HG03558 (cell line): ENCODE measurements around the gene TANGO2.

Experiments used
- ATAC-seq: cut with Tn5 transposase; IDR thresholded peaks from one replicate; pipeline ENCODE4 v1.9.1; 2021; ENCODE audit warnings: moderate number of reproducible peaks; ENCODE audit not compliant: unreplicated experiment; ENCODE audit errors: extremely low read depth

TANGO2 gene

GRCh38 chr22:20024650-20025397 lies 3.9 kb downstream of the TANGO2 start:
- no peak for ATAC-seq

- ATAC-seq: no peak
Observed at GRCh38 chr22:20025401-20026203, 4.7 kb downstream of the TANGO2 start.

DNA sequence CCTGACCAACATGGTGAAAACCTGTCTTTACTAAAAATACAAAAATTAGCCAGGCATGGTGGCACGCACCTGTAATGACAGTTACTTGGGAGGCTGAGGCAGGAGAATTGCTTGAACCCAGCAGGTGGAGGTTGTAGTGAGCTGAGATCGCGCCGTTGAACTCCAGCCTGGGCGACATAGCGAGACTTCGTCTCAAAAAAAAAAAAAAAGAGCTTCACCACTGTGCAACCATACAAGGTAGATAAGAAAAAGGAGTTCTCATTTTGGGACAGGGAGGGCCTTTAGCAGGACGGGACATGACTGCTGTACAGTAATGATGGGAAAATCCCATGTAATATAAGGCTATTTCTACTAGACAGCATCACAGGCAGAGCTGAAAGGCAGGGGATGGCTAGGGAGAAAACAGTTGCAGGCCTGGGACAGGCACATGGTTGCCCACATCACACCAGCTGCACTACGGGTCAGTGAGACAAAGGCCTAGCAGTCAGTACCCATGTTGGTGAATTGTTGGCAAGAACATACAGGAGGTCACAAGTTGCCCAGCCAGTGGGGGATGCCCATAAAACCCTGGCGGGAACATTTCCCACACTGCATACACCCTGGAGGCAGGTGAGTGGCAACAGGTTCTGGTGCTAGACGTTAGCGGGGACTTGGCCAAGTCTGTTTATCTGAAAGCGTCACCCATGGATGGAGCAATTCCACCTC lies 5.4 kb downstream of the TANGO2 start:
- ATAC-seq: no peak

DNA sequence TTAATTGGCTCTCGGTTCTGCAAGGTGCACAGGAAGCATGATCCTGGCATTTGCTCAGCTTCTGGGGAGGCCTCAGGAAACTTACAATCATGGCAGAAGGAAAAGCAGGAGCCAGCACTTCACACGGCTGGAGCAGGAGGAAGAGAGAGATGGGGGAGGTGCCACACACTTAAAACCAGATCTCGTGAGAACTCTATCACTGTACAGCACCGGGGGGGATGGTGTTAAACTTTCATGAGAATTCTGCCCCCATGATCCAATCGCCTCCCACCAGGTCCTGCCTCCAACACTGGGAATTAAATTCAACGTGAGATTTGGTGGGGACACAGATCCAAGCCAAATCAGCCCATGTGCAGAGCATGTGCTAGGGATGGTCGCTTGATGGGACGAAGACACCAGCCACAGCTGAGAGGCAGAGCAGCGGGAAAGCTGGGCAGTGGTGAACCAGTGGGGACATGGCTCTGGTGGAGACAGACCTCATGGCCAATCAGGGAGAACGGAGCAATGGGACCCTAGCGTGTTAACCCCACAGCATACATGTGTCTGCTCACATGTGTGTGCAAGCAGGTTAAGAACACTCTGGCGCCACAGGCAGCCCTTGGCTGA lies 6.2 kb downstream of the TANGO2 start:
- ATAC-seq: no peak

- no peak for ATAC-seq
Observed at GRCh38 chr22:20027966-20028854, 7.3 kb downstream of the TANGO2 start.

- ATAC-seq: no peak
Observed at GRCh38 chr22:20028855-20029549, 8.1 kb downstream of the TANGO2 start.

GRCh38 chr22:20029550-20030225 lies 8.8 kb downstream of the TANGO2 start:
- no peak for ATAC-seq

GRCh38 chr22:20031732-20032406 lies 11.0 kb downstream of the TANGO2 start:
- no peak for ATAC-seq

DNA sequence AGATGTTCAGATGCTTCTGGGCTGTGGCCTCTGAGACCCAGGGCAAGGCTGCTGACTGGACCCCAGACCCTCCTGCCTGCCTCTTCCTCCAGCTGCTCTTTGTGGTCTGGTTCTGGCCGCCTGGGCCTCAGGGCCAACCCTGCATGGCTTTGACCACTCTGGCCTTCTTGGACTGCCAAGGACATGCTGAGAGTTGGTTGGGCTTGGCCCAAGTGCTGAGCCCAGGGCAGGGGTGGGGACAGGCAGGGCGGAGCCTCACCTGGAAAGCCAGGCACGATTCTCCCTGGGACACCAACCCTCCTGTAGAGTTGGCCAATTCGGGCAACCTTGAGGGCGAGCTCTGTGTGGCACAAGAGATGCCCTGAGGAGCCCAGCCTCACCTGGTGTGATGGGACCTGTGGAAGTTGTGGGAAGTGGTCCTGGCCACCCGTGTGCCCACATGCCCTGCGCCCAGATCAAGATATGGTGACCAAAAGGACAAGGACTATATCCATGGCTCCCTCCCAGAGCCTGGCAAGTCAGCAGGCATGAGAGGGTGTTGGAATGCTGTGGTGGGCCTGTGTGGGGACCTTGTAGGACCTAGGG lies 11.6 kb downstream of the TANGO2 start:
- no peak for ATAC-seq

GRCh38 chr22:20033045-20033706 lies 12.3 kb downstream of the TANGO2 start:
- no peak for ATAC-seq

- no peak for ATAC-seq
Observed at GRCh38 chr22:20034143-20034542, 13.2 kb downstream of the TANGO2 start.

DNA sequence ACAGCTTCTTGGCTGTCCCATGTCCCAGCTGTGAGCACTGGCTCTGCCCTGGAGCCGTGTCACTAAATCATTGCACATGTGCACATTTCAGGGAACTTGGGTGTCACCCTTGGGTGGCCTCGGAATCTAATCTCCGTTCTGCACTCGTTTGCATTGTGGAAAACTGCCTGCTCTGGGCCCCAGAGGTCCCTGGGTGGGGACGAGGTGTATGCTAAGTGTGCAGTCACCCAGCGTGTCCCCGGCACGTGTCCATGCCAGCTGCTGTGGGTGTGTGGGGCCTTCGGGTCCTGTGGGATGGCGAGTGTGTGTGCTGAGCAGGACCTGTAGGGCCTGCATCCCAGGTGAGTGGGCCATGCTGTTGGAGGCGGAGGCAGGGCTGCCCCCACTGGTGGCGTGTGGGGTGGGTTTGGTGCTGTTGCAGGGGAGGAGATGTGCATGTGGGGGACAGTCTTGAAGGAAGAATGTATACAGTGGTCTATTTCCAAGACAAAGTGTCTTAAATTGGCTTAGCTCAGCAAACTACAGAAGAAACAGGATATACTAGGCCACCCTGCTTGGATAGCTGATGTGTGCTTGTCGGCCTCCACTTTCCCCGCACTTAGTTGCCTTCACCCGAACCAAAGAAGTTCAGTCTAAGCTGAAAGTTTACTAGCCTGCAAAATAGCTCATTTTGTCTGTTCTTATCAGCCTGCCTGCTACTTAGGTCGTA lies 14.6 kb downstream of the TANGO2 start:
- ATAC-seq: no peak

DNA sequence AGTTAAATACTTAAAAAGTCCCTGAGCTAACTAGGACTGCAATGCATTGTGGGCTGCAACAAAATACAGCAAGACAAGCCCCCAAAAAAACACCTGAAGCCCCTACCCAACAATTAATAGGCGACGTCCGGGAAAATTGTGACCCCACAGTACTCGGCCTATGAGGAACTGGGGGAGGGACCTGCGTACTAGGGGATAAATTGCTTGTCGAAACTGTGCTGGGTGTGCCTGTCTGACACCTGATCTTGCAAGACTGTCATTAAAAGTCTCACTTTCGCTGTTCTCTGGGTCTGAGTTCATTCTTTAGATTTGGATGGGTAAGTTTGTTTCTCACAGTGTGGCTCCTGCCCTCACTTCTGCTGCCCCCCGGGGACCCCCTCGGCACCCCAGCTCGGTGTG lies 15.2 kb downstream of the TANGO2 start:
- no peak for ATAC-seq

- ATAC-seq: no peak
Observed at GRCh38 chr22:20036535-20037392, 15.9 kb downstream of the TANGO2 start.

DNA sequence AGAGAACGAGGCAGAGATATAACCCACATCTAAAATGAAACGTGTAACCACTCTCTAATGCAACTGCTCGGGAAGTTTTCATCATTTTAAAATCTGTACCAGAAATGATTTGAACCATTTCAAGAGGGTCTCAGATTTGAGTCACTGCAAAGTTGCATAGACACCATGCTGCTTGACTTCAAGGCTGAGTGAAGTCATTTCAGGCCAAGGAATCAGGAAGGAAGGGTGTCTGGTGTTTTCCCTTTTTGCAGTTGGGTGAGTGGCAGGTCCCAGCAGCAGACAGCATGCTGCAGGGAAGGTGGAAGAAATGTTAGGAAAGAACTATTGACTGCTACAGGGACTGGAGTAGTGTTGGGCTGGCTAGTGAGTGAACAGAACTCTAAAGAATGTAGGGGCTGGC lies 16.5 kb downstream of the TANGO2 start:
- no peak for ATAC-seq

DNA sequence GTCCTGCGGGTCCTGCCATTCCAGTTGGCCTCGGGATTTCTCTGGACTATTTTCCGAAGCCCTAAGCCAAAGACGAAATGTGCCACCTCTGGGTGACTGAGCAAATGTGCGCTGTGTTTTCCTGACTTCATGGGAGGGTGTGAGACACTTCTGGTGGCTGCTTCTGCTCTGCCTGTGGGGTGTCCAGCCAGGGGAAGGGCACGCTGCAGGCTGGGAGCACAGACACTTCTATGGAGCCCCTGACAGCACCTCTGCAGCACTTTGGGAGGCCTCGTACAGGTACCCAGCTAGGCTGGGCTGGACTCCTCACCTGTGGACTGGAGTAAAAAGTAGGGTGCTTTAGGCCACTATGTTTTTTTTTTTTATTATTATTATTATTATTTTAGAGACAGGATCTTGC lies 17.7 kb downstream of the TANGO2 start:
- no peak for ATAC-seq
